BJ (cell line): ENCODE data around the gene MYRFL. TPM values are rescaled to one million over a fixed set of nuclear protein-coding genes. Genes with fewer than 3 reads are reported as not detected.

ENCODE experiments used
- CTCF ChIA-PET: fragments of 350-600 bp; formaldehyde crosslinking; extraction: SDS; loops from one replicate; lab custom pipeline; 2021; ENCODE audit warnings: antibody characterized with exemption, inconsistent platforms; lab: Yijun Ruan, JAX
- POLR2A ChIA-PET: fragments of 300-600 bp; sonication (Branson Sonifier 250); formaldehyde crosslinking; extraction: SDS; loops from one replicate; lab custom pipeline; 2021; ENCODE audit warnings: antibody characterized with exemption; lab: Charles Lee
- DNase-seq: peaks from one replicate; pipeline ENCODE4 v3.0.0-alpha.2; 2011; ENCODE audit warnings: low read depth
- H3K27me3 ChIP-seq: 2 replicates; pipeline ENCODE4 v1.6.0; 2011; ENCODE audit warnings: low read length; ENCODE audit not compliant: control insufficient read depth, insufficient read depth
- H3K36me3 ChIP-seq: 2 replicates; pipeline ENCODE4 v1.5.1; 2011; ENCODE audit warnings: low read length; ENCODE audit not compliant: control insufficient read depth, insufficient read depth
- H3K4me3 ChIP-seq: 2 replicates; pipeline ENCODE4 v1.5.1; 2011; ENCODE audit warnings: low read depth, mild to moderate bottlenecking, control low read depth, low read length
- CTCF ChIP-seq: IDR thresholded peaks from 2 replicates; pipeline ENCODE4 v1.5.1; 2011; ENCODE audit warnings: low read depth, mild to moderate bottlenecking, control low read depth, inconsistent platforms, low read length, moderate library complexity; ENCODE audit not compliant: insufficient read depth
- polyA plus RNA-seq: library from polyadenylated mRNA; depleted of rRNA; stranded (reverse); fragments of >200 nt; gene quantifications from 2 replicates; pipeline ENCODE4 v1.2.3, GENCODE V29; 2011

The MYRFL gene
- polyA plus RNA-seq, 1 experiment: not detected

- POLR2A ChIA-PET: no interaction called here
- TF ChIP-seq CTCF: no peak
- no peaks in the 10 kb centered on the region for H3K36me3 ChIP-seq
- no peak for DNase-seq
- no peak overlapping the region for H3K4me3 ChIP-seq
- H3K27me3 ChIP-seq: no peaks in the 10 kb centered on the region
- CTCF ChIA-PET: interaction anchor here (1.0 to 2.4 kb wide), 6 partner anchors 9 to 833 kb away, joined by 3 to 9 read pairs (median 3); no protein-coding TSS in a partner anchor
Measured at GRCh38 chr12:69885658-69886057, 60.6 kb downstream of the MYRFL start.

GRCh38 chr12:69886109-69886508 is 61.1 kb downstream of the MYRFL start:
- no peaks in the 10 kb centered on the region for H3K36me3 ChIP-seq
- DNase-seq: no peak
- H3K4me3 ChIP-seq: no peak overlapping the region
- ChIA-PET POLR2A (no interaction called here), CTCF (interaction anchor here (1.0 to 2.4 kb wide), 4 partner anchors 10 to 691 kb away, joined by 3 to 9 read pairs (median 3); no protein-coding TSS in a partner anchor)
- H3K27me3 ChIP-seq: no peaks in the 10 kb centered on the region
- TF ChIP-seq CTCF: no peak

GRCh38 chr12:69886715-69887114 is 61.7 kb downstream of the MYRFL start:
- ChIA-PET POLR2A (no interaction called here), CTCF (interaction anchor here (1.0 to 2.4 kb wide), 5 partner anchors 10 to 832 kb away, joined by 3 to 9 read pairs (median 3); no protein-coding TSS in a partner anchor)
- no peak for TF ChIP-seq CTCF
- Histone ChIP-seq H3K4me3 (no peak overlapping the region), H3K36me3 (no peaks in the 10 kb centered on the region), H3K27me3 (no peaks in the 10 kb centered on the region)
- no peak for DNase-seq

- DNase-seq: no peak
Measured at GRCh38 chr12:69888901-69889300, 63.9 kb downstream of the MYRFL start.

GRCh38 chr12:69894800-69895383 is 69.9 kb downstream of the MYRFL start:
- no peak overlapping the region for H3K4me3 ChIP-seq
- DNase-seq: no peak
- TF ChIP-seq CTCF: no peak
- POLR2A ChIA-PET: no interaction called here
- H3K36me3 ChIP-seq: no peaks in the 10 kb centered on the region
- no peaks in the 10 kb centered on the region for H3K27me3 ChIP-seq
- CTCF ChIA-PET: interaction anchor here (1.0 kb wide), 1 partner anchor 10 kb away, joined by 3 read pairs; no protein-coding TSS in a partner anchor

More at GRCh38 chr12:69888901-69889300, 63.9 kb downstream of the MYRFL start:
- ChIA-PET CTCF (interaction anchor here (0.9 to 2.5 kb wide), 2 partner anchors 10 to 12 kb away, joined by 3 to 8 read pairs; no protein-coding TSS in a partner anchor), POLR2A (no interaction called here)
- no peaks in the 10 kb centered on the region for H3K36me3 ChIP-seq
- no peaks in the 10 kb centered on the region for H3K27me3 ChIP-seq
- no peak for TF ChIP-seq CTCF
- H3K4me3 ChIP-seq: no peak overlapping the region
